HepG2 (cell line): Measurements from ENCODE around the gene LMBRD2. TPM values are rescaled to one million over a fixed set of nuclear protein-coding genes. Genes with fewer than 3 reads are reported as not detected.

ENCODE experiments used
- AKNA ChIP-seq: sonication (generic); formaldehyde crosslinking; IDR thresholded peaks from 2 replicates; pipeline ENCODE4 v1.4.0; 2020; ENCODE audit warnings: missing genetic modification reagents, borderline replicate concordance
- ATF1 ChIP-seq: IDR thresholded peaks from 2 replicates; pipeline ENCODE4 v1.6.1; 2016; ENCODE audit warnings: mild to moderate bottlenecking, control low read depth
- CHD4 ChIP-seq: fragments of 200-600 bp; sonication (generic); IDR thresholded peaks from 2 replicates; pipeline ENCODE4 v1.7.0; 2017; ENCODE audit warnings: mild to moderate bottlenecking, low read length, borderline replicate concordance
- ELF3 ChIP-seq: IDR thresholded peaks from 2 replicates; pipeline ENCODE4 v1.6.1; 2016; ENCODE audit warnings: missing genetic modification reagents, missing compliant biosample characterization
- GLI4 ChIP-seq: sonication (generic); formaldehyde crosslinking; IDR thresholded peaks from 2 replicates; pipeline ENCODE4 v1.5.1; 2020; ENCODE audit warnings: missing genetic modification reagents, mild to moderate bottlenecking, moderate library complexity, borderline replicate concordance
- KMT2A ChIP-seq: sonication (generic); formaldehyde crosslinking; IDR thresholded peaks from 2 replicates; pipeline ENCODE4 v1.4.0; 2020; ENCODE audit warnings: missing genetic modification reagents
- MEIS1 ChIP-seq: sonication (generic); formaldehyde crosslinking; IDR thresholded peaks from 2 replicates; pipeline ENCODE4 v1.9.0; 2021; ENCODE audit warnings: mild to moderate bottlenecking, missing genetic modification reagents, moderate library complexity, borderline replicate concordance
- PRDM10 ChIP-seq: sonication (generic); formaldehyde crosslinking; IDR thresholded peaks from 2 replicates; pipeline ENCODE4 v1.4.0; 2020; ENCODE audit warnings: low read depth, missing genetic modification reagents
- RFX3 ChIP-seq: IDR thresholded peaks from 2 replicates; pipeline ENCODE4 v1.6.1; 2016; ENCODE audit warnings: missing biosample characterization, missing genetic modification reagents
- RORA ChIP-seq: sonication (generic); formaldehyde crosslinking; IDR thresholded peaks from 2 replicates; pipeline ENCODE4 v1.5.0; 2020; ENCODE audit warnings: mild to moderate bottlenecking, missing genetic modification reagents, moderate library complexity
- ZIK1 ChIP-seq: sonication (generic); formaldehyde crosslinking; IDR thresholded peaks from 2 replicates; pipeline ENCODE4 v1.5.0; 2020; ENCODE audit warnings: mild to moderate bottlenecking, low read depth, missing genetic modification reagents, borderline replicate concordance
- ZNF550 ChIP-seq: sonication (generic); formaldehyde crosslinking; IDR thresholded peaks from 2 replicates; pipeline ENCODE4 v1.4.0; 2020; ENCODE audit warnings: mild to moderate bottlenecking, missing genetic modification reagents, borderline replicate concordance
- ZNF558 ChIP-seq: sonication (generic); formaldehyde crosslinking; IDR thresholded peaks from 2 replicates; pipeline ENCODE4 v1.9.0; 2022; ENCODE audit warnings: mild to moderate bottlenecking, missing genetic modification reagents, borderline replicate concordance
- ZNF567 ChIP-seq: sonication (generic); formaldehyde crosslinking; IDR thresholded peaks from 2 replicates; pipeline ENCODE4 v1.8.1; 2023; ENCODE audit warnings: mild to moderate bottlenecking, missing genetic modification reagents, borderline replicate concordance
- ZNF792 ChIP-seq: IDR thresholded peaks from 2 replicates; pipeline ENCODE4 v1.6.1; 2016
- polyA plus RNA-seq, 8 experiments: library from polyadenylated mRNA; depleted of rRNA in 3 of 8; stranded (reverse) in 7 of 8; unstranded in 1 of 8; fragments of >200 nt; fragmentation: Illumina TruSeq in 4 of 8; extraction: Trizol in 4 of 8; gene quantifications; 2 replicates each; pipeline versions ENCODE4 v1.2.1 to v1.2.3, GENCODE V29; 2011 to 2016; ENCODE audit warnings: low read depth in 4 of 8, missing spikeins in 1 of 8, mixed read lengths in 1 of 8; ENCODE audit not compliant: insufficient read depth in 1 of 8
- total RNA-seq, 5 experiments: library from RNA; depleted of rRNA; stranded (reverse); fragments of >200 nt; fragmentation: Illumina TruSeq; extraction: Trizol; gene quantifications; 2 replicates each; pipeline ENCODE4 v1.2.3, GENCODE V29; 2016; ENCODE audit warnings: low read depth in 1 of 5
- TF ChIP-seq, protein P1 (sequence below): sonication (generic); formaldehyde crosslinking; IDR thresholded peaks from 2 replicates; pipeline ENCODE4 v1.4.0; 2020; ENCODE audit warnings: mild to moderate bottlenecking, missing genetic modification reagents
- TF ChIP-seq, protein P2 (sequence below): sonication (generic); formaldehyde crosslinking; IDR thresholded peaks from 2 replicates; pipeline ENCODE4 v1.9.0; 2021; ENCODE audit warnings: missing genetic modification reagents, borderline replicate concordance

The LMBRD2 gene
- total and polyA plus RNA-seq, 2 of the 13 experiments (the other 11 are each of a cell fraction or from before 2014, with no cell fraction given): 2.0 to 4.7 TPM

GRCh38 chr5:36153726-36154125 lies 2.0 kb upstream of the LMBRD2 start (continued):
- TF ChIP-seq ZIK1: no peak
- TF ChIP-seq ZNF558 (CRISPR knock-in tag): no peak
- no peak for TF ChIP-seq MEIS1 (CRISPR knock-in tag)
- TF ChIP-seq RFX3 (CRISPR knock-in tag): no peak
- no peak for TF ChIP-seq AKNA
- peak; percentile 82 for TF ChIP-seq ZNF792 (CRISPR knock-in tag)
- no peak for TF ChIP-seq CHD4
- TF ChIP-seq KMT2A (CRISPR knock-in tag): no peak
- TF ChIP-seq ELF3: 0 out of 2 replicates have a peak, but pooled peaks have one; percentile 52
- no peak for TF ChIP-seq ATF1 (CRISPR knock-in tag)
- TF ChIP-seq ZNF567 (CRISPR knock-in tag): no peak
- TF ChIP-seq GLI4 (CRISPR knock-in tag): no peak
- no peak for TF ChIP-seq RORA (CRISPR knock-in tag)
- no peak for TF ChIP-seq ZNF550 (CRISPR knock-in tag)
- peak; percentile 87 for TF ChIP-seq PRDM10
- TF ChIP-seq, protein P1, sequence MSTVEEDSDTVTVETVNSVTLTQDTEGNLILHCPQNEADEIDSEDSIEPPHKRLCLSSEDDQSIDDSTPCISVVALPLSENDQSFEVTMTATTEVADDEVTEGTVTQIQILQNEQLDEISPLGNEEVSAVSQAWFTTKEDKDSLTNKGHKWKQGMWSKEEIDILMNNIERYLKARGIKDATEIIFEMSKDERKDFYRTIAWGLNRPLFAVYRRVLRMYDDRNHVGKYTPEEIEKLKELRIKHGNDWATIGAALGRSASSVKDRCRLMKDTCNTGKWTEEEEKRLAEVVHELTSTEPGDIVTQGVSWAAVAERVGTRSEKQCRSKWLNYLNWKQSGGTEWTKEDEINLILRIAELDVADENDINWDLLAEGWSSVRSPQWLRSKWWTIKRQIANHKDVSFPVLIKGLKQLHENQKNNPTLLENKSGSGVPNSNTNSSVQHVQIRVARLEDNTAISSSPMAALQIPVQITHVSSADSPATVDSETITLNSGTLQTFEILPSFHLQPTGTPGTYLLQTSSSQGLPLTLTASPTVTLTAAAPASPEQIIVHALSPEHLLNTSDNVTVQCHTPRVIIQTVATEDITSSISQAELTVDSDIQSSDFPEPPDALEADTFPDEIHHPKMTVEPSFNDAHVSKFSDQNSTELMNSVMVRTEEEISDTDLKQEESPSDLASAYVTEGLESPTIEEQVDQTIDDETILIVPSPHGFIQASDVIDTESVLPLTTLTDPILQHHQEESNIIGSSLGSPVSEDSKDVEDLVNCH: no peak
- TF ChIP-seq, protein P2, sequence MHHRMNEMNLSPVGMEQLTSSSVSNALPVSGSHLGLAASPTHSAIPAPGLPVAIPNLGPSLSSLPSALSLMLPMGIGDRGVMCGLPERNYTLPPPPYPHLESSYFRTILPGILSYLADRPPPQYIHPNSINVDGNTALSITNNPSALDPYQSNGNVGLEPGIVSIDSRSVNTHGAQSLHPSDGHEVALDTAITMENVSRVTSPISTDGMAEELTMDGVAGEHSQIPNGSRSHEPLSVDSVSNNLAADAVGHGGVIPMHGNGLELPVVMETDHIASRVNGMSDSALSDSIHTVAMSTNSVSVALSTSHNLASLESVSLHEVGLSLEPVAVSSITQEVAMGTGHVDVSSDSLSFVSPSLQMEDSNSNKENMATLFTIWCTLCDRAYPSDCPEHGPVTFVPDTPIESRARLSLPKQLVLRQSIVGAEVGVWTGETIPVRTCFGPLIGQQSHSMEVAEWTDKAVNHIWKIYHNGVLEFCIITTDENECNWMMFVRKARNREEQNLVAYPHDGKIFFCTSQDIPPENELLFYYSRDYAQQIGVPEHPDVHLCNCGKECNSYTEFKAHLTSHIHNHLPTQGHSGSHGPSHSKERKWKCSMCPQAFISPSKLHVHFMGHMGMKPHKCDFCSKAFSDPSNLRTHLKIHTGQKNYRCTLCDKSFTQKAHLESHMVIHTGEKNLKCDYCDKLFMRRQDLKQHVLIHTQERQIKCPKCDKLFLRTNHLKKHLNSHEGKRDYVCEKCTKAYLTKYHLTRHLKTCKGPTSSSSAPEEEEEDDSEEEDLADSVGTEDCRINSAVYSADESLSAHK: no peak
